Kidney glomerular epithelial cell (primary cell): Measurements from ENCODE around the gene SYS1.
A peak's percentile ranks its signal among the peaks of the same experiment; 100 is the strongest.

Experiments used
- DNase-seq: peaks from one replicate; lab custom pipeline; 2025; lab: John Stamatoyannopoulos, UW

Gene SYS1

DNA sequence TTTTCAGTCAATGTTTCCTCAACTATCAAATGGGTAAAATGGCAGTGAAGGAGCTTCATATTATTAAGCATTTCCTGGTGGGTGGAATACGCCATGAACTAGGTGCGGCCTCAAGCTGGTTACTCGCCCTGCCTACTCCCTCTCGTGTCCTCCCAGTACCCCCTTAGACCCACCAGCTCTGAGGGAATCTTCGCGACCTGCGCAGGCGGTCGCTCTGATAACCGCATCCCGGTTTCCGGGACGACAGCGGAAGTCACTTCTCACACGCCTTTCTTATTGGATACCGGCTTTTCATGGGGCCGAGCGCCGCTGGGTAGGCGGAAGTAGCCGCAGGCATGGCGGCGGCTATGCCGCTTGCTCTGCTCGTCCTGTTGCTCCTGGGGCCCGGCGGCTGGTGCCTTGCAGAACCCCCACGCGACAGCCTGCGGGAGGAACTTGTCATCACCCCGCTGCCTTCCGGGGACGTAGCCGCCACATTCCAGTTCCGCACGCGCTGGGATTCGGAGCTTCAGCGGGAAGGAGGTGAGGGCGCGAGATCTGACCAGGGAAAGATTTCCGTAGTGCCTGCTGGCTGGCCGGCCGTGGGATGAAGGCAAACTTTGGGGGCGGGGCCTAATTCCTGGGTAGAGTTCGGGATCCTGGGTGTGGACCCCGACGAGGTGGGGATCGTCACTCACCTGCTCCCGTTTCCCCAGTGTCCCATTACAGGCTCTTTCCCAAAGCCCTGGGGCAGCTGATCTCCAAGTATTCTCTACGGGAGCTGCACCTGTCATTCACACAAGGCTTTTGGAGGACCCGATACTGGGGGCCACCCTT is 53.1 kb downstream of the SYS1 start, which contains the start of gene PIGT:
Gene PIGT, plus strand, starts transcription at position 320 of the 816 bp plus-strand sequence. Its CDS starts 16 bp downstream, at position 336.
- DNase-seq = peak; percentile 83

DNA sequence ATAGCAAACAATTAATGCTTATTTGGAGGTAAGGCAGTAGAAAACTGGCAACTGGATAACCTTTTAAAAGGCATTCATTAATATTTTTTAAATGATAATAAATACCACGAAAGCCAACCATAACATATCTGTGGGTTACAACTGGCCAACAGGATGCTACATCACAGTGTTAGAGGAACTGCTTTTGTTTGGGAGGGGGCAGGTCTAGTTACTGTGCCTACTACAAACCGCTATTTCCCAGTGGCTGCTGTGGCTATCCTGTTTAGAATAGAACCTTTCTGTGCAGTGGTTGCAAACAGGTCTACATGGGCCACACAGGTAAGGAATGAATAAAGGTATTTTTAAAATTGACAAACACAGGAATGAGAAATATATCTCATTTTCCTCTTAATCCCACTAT is 54.0 kb downstream of the SYS1 start:
- DNase-seq = no peak
